Esophagus muscularis mucosa (tissue), 3 donors: ENCODE data around the gene TMEM135.

Experiments
- CTCF ChIP-seq, 3 experiments: fragments of 200-600 bp in 2 of 3; fragments of 450-650 bp in 1 of 3; sonication (generic) in 2 of 3; IDR thresholded peaks; one replicate each; pipeline ENCODE4 v1.5.1; 2017 to 2019; ENCODE audit warnings: antibody characterized with exemption in 3 of 3, mild to moderate bottlenecking in 2 of 3, moderate library complexity in 1 of 3
- POLR2AphosphoS5 ChIP-seq, 2 donors: sonication (generic); formaldehyde crosslinking; IDR thresholded peaks; one replicate each; pipeline ENCODE4 v1.6.1; 2017; ENCODE audit warnings: antibody characterized with exemption in 2 of 2

GRCh38 chr11:87181143-87181542, 143.4 kb downstream of the TMEM135 start:
- TF ChIP-seq CTCF (IDR thresholded peaks at IDR 0.05) (no peak), POLR2AphosphoS5 (IDR thresholded peaks at IDR 0.05) (no peak)
